Rectal smooth muscle tissue (tissue), 1 donor: ENCODE data around the gene HNRNPM.

Experiments used
- H3K27ac ChIP-seq: one replicate; pipeline ENCODE4 v1.7.0; 2013; ENCODE audit warnings: low read depth, low read length, inconsistent platforms
- H3K27me3 ChIP-seq: one replicate; pipeline ENCODE4 v1.7.0; 2013; ENCODE audit warnings: low read length; ENCODE audit not compliant: control insufficient read depth, insufficient read depth
- H3K36me3 ChIP-seq: one replicate; pipeline ENCODE4 v1.7.0; 2013; ENCODE audit warnings: low read length; ENCODE audit not compliant: control insufficient read depth, insufficient read depth
- H3K4me1 ChIP-seq: one replicate; pipeline ENCODE4 v1.7.0; 2013; ENCODE audit warnings: low read length; ENCODE audit not compliant: control insufficient read depth, insufficient read depth
- H3K4me3 ChIP-seq: one replicate; pipeline ENCODE4 v1.7.0; 2013; ENCODE audit warnings: low read length
- H3K9ac ChIP-seq: one replicate; pipeline ENCODE4 v1.7.0; 2013; ENCODE audit warnings: low read length

Gene HNRNPM, protein sequence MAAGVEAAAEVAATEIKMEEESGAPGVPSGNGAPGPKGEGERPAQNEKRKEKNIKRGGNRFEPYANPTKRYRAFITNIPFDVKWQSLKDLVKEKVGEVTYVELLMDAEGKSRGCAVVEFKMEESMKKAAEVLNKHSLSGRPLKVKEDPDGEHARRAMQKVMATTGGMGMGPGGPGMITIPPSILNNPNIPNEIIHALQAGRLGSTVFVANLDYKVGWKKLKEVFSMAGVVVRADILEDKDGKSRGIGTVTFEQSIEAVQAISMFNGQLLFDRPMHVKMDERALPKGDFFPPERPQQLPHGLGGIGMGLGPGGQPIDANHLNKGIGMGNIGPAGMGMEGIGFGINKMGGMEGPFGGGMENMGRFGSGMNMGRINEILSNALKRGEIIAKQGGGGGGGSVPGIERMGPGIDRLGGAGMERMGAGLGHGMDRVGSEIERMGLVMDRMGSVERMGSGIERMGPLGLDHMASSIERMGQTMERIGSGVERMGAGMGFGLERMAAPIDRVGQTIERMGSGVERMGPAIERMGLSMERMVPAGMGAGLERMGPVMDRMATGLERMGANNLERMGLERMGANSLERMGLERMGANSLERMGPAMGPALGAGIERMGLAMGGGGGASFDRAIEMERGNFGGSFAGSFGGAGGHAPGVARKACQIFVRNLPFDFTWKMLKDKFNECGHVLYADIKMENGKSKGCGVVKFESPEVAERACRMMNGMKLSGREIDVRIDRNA

DNA sequence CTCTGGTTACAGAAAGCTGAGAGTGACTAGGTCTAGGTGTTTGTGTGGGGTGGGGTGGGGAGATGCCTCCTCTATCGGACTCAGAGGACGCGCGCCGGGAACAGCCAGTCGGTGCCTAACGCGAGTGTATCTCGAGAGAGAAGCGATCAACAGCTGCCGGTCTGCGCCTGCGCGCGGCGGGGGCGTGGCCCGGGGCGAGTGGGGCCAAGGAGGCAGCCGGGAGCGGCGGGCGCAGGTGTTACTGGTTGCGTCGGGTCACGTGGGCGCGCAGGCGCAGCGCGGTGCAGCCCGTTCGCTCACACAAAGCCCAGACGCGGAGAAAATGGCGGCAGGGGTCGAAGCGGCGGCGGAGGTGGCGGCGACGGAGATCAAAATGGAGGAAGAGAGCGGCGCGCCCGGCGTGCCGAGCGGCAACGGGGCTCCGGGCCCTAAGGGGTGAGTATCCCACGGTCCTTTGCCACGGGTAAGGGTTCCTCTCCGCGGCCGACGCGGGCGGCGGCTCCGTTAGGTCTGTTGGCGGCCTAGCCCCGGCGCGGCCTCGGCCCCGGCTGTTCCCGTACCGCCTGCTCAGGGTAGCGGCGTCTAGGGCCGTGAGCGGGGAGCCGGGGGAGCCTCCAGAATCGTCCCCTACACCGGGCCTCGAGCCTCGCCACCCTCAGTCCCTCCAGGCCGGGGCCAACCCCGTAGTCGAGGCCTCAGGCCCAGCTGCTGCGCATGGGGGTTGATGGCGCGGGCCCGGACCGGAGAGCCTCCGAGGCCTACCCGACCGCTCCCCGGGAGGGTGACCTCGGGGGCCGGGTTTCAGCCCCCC is at the start of gene HNRNPM:
Gene HNRNPM (plus strand): TSS at position 299 of the 811 bp plus-strand sequence. CDS start 24 bp downstream, at position 323.
- peaks cover 18% of the 10 kb centered on the region for H3K4me1 ChIP-seq
- peak within 1 kb of the TSS; percentile 96 for H3K4me3 ChIP-seq
- no peaks in the 10 kb centered on the region for H3K27me3 ChIP-seq

DNA sequence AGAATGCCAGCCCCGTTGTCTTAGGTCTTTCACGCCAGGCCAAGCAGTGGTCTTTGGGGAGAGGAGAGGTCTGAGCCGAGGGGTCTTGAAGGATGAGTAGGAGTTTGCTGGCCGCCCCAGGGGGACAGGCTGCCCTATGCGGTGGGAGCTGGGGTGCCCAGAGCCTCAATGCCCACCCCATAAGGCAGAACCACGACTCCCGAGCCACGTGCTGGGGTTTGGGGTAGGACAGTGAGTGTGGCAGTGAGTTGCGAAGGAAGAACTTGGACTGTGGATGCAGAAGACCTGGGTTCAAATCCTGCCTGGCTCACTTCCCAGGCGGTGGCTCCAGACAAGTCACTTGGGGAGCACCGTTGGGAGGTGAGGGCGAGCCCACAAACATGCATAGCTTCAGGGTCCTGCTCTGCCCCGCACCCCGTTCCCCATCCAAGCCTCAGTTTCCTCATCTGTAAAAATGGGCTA is 49.1 kb upstream of the HNRNPM start:
- no peaks in the 10 kb centered on the region for H3K27me3 ChIP-seq
- H3K4me3 ChIP-seq, result no peak overlapping the region
- peaks cover 11% of the 10 kb centered on the region for H3K36me3 ChIP-seq
- no peak overlapping the region for H3K9ac ChIP-seq
- H3K27ac ChIP-seq, result no peak overlapping the region
- H3K4me1 ChIP-seq, result peaks cover 20% of the 10 kb centered on the region

More for the DNA sequence above, at the start of gene HNRNPM:
- Histone ChIP-seq H3K9ac (peak within 1 kb of the TSS; percentile 99), H3K27ac (peak within 1 kb of the TSS; percentile 98), H3K36me3 (no peaks in the 10 kb centered on the region)

DNA sequence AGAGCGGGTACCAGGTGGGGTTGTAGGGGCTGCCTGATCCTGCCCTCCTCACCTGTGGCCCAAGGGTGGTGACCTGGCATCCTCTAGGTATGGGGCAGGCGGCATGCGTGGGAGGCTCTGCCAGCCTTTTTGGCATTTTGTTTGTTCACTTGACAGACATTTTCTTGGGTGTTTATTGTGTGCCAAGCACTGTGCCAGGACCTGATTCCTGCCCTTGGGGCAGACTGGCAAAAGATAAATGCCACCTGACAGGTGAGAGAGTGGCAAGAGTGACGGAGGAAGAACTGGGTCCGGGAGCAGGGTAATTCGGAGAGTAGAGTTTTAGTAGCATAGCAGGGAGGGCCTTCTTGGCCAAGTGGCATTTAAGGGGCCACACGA is 48.6 kb upstream of the HNRNPM start:
- H3K36me3 ChIP-seq, result peaks cover 11% of the 10 kb centered on the region
- H3K4me3 ChIP-seq, result no peak overlapping the region
- H3K4me1 ChIP-seq, result peaks cover 16% of the 10 kb centered on the region
- H3K9ac ChIP-seq, result no peak overlapping the region
- no peak overlapping the region for H3K27ac ChIP-seq
- H3K27me3 ChIP-seq, result no peaks in the 10 kb centered on the region

DNA sequence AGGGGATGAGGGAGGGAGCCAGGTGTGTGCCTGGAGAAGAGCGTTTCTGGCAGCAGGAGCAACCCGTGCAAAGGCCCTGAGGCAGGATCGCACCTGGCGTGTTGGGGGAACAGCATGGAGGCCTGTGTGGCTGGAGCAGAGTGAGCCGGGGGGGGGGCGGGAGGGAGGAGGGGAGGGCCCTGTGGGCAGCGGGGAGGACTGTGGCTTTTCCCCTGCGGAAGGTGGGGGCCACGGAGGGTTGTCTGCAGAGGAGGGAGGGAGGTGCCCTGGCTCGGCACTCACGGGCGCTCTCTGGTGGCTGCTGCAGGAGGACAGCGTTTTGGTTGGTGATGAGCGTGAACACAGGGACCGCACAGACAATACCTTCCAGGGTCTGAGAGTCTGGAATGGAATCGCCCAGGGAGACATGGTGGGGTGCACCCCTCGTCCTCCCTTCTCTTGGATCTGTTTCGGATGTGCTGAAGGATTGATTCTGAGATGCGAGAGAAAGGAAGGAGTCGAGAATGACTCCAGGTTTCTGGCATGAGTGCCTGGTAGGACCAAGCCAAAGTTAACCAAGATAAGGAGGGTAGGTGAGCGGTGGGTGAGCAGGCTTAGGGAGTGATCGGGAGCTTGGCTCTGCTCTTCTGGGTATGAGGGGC is 48.1 kb upstream of the HNRNPM start:
- Histone ChIP-seq H3K4me3 (no peak overlapping the region), H3K27ac (no peak overlapping the region), H3K27me3 (no peaks in the 10 kb centered on the region), H3K4me1 (peaks cover 11% of the 10 kb centered on the region), H3K36me3 (peaks cover 11% of the 10 kb centered on the region), H3K9ac (no peak overlapping the region)

DNA sequence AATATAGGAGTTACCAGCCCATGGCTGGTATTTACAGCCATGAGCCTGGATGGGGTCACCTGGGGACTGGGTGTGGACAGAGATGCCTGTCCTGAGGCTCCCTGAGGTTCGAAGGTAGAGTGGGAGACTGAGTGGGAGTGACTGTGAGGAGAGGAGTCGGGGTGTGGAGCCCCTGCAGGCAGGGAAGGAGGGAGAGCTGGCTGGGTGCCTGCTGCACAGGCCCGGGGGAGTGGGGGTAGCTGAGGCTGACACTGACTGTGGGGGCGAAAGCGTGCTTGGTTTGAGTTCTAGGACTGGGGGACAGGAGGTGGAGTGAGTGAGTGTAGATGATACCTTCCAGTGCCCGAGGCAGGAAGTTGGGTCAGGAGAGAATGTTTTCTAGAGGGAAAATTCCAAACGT is 47.5 kb upstream of the HNRNPM start:
- Histone ChIP-seq H3K36me3 (peaks cover 11% of the 10 kb centered on the region), H3K4me3 (no peak overlapping the region), H3K9ac (no peak overlapping the region), H3K27ac (no peak overlapping the region), H3K27me3 (no peaks in the 10 kb centered on the region), H3K4me1 (peaks cover 6% of the 10 kb centered on the region)

DNA sequence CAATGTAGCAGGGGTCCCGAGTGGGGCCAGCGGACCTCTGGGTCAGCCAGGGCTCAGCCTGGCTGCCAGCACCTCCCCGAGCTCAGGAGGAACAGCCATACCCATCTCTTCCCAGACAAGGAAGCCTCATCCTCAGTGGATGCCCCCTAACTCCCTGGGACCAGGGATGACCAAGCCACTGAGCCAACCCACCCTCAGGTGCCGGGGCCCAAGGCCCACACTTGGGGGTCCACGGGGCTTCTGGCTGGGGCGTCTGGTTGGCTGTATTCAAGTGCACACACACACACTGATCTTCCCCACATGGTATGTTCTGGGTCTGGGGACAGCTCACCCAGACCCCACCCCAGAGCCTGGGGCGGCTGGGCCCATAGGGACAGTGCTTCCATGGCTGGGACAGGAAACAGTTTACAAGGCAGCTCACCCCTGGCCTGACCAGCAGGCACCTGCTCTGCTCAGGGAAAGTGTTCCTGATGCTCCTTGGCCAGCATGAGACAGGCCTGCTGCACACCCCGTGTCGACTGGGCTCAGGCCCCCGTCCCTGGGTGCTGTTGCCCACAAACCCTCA is 46.9 kb upstream of the HNRNPM start:
- Histone ChIP-seq H3K4me3 (no peak overlapping the region), H3K36me3 (peaks cover 13% of the 10 kb centered on the region), H3K4me1 (peaks cover 6% of the 10 kb centered on the region), H3K9ac (no peak overlapping the region), H3K27me3 (no peaks in the 10 kb centered on the region), H3K27ac (no peak overlapping the region)

DNA sequence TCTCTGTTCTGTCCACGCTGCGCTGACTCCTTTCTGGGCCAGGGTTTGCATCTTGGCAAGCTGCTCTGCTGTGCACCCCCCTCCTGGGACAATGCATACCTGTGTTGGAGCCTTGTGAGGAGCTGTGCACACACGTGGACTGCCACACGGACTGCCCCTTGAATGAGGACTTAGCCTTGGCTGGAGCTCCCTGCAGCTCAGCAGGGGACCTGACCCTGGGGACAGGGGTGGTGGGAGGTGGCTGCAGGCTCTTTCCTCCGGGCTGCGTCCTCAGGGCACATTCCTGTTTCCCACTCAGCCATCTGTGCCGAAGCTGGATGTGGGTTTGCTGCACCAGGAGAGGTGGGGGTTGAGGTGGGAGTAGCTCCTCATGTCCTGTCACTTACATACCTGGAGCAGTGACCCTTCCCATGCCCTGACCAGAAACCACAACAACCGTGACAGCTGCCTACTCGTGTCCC is 46.4 kb upstream of the HNRNPM start:
- Histone ChIP-seq H3K4me3 (no peak overlapping the region), H3K36me3 (peaks cover 13% of the 10 kb centered on the region), H3K4me1 (peaks cover 6% of the 10 kb centered on the region), H3K27me3 (no peaks in the 10 kb centered on the region), H3K27ac (no peak overlapping the region), H3K9ac (no peak overlapping the region)

DNA sequence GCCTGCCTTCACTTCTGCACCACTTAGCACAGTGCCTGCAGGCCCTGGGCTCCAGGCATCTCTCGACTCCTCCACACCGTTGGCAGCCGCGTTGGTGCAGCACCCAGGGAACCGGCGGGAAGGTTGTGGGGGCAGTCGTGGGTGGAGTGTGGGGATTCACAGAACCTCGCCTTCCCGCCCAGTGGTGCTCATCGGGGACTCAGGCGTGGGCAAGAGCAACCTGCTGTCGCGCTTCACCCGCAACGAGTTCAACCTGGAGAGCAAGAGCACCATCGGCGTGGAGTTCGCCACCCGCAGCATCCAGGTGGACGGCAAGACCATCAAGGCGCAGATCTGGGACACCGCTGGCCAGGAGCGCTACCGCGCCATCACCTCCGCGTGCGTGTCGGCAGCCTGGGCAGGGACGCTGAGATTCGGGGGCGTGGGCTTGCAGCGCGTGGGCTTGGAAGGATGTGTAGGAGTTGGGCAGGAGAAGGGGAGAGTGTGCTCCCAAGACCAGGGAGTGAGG is 45.0 kb upstream of the HNRNPM start:
- H3K4me3 ChIP-seq, result no peak overlapping the region
- peaks cover 14% of the 10 kb centered on the region for H3K36me3 ChIP-seq
- H3K27ac ChIP-seq, result no peak overlapping the region
- H3K4me1 ChIP-seq, result peaks cover 6% of the 10 kb centered on the region
- H3K9ac ChIP-seq, result no peak overlapping the region
- H3K27me3 ChIP-seq, result no peaks in the 10 kb centered on the region

DNA sequence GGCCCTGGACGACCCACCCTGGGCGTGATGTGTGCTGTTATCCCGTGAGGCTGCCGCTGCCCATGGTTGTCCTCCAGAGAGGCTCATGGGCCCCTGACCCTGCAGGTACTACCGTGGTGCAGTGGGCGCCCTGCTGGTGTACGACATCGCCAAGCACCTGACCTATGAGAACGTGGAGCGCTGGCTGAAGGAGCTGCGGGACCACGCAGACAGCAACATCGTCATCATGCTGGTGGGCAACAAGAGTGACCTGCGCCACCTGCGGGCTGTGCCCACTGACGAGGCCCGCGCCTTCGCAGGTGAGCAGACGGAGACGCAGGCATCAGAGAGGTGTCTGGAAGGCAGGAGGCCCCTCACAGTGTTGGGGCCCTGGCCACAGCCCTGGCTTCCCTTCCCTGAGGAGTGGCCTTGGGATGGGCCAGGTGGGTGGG is 42.8 kb upstream of the HNRNPM start:
- H3K27me3 ChIP-seq, result no peaks in the 10 kb centered on the region
- peaks cover 19% of the 10 kb centered on the region for H3K36me3 ChIP-seq
- H3K9ac ChIP-seq, result no peak overlapping the region
- no peak overlapping the region for H3K27ac ChIP-seq
- no peak overlapping the region for H3K4me3 ChIP-seq
- H3K4me1 ChIP-seq, result peaks cover 4% of the 10 kb centered on the region

DNA sequence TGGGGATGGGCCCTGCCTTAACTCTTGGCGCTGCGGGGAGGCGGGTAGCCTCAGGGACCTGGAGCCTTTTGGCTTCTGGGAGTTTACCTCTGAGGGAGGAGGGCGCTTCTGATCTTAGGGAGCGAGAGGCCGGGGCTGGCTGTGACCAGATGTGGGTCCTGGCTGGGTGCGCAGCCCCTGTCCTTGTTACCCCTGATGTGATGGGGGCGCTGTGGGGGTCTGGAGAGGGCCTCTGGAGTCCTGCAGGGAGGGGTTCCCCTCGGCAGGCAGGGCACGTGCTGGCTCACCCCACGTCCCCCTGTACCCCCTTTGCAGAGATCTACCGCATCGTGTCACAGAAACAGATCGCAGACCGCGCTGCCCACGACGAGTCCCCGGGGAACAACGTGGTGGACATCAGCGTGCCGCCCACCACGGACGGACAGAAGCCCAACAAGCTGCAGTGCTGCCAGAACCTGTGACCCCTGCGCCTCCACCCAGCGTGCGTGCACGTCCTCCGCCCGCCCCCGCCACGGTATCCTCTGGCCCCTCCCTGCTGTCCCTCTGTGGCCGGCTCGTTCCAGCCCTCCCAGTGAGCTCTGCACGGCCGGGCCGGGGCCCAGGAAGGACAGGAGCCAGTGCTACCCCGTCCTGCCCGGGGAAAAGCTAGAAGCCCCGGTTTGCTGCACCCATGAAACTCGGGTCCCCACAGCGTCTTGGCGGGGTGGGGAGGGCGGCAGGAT is 41.5 kb upstream of the HNRNPM start:
- peak overlapping the region; percentile 21 for H3K4me3 ChIP-seq
- H3K27ac ChIP-seq, result no peak overlapping the region
- H3K4me1 ChIP-seq, result no peaks in the 10 kb centered on the region
- no peaks in the 10 kb centered on the region for H3K27me3 ChIP-seq
- peaks cover 19% of the 10 kb centered on the region for H3K36me3 ChIP-seq
- H3K9ac ChIP-seq, result no peak overlapping the region

DNA sequence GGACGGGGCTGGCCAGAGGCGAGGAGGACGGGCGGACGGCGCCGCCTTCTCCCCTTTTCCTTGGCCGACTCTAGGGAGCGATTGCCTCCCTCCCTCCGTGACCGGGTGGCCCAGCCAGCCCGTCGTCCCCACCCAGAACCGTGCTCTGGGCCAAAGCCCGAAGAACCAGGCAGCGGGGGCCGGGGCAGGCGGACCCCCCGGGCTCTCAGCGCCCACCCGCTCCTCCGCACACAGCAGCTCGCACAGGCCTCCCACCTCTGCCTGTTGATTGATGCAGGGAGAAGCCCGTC is 41.0 kb upstream of the HNRNPM start:
- no peaks in the 10 kb centered on the region for H3K4me1 ChIP-seq
- no peaks in the 10 kb centered on the region for H3K27me3 ChIP-seq
- no peak overlapping the region for H3K9ac ChIP-seq
- no peak overlapping the region for H3K27ac ChIP-seq
- H3K36me3 ChIP-seq, result peaks cover 19% of the 10 kb centered on the region
- peak overlapping the region; percentile 21 for H3K4me3 ChIP-seq
